Measurements from ENCODE around the gene KCNK6.
"Not testable (repeated sequence)": the region's sequence is repeated elsewhere in the genome, so short reads cannot be mapped to it uniquely, and the experiment has no call there.

The KCNK6 gene

GRCh38 chr19:38324431-38324830, 4.8 kb downstream of the KCNK6 start:
- no peak for DNase-seq (ENCODE audit: low spot score)

GRCh38 chr19:38326591-38326990, 6.9 kb downstream of the KCNK6 start:
- no peak for DNase-seq (ENCODE audit: low spot score)

- DNase-seq (ENCODE audit: low spot score) = no peak
These were observed 10.0 kb downstream of the KCNK6 start for GRCh38 chr19:38329651-38330050.

DNA sequence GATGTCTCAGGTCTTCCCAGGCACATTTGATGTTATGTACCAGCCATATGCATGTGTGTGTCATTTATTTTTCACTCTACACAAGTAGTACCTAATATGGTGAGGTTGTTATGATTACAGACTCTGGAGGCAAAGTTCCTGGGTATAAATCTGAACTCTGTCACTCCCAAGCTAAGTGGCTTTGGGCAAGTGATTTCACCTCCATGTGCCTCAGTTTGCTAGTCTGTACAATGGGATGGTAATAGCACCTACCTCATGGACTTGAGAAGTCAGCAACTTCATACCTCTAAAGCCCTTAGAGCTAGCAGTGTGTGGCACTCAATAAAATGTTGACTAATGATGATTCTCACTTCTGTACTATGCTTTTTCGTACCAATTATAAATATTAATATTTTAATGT, 12.1 kb downstream of the KCNK6 start:
- DNase-seq (ENCODE audit: low spot score) = no peak

DNA sequence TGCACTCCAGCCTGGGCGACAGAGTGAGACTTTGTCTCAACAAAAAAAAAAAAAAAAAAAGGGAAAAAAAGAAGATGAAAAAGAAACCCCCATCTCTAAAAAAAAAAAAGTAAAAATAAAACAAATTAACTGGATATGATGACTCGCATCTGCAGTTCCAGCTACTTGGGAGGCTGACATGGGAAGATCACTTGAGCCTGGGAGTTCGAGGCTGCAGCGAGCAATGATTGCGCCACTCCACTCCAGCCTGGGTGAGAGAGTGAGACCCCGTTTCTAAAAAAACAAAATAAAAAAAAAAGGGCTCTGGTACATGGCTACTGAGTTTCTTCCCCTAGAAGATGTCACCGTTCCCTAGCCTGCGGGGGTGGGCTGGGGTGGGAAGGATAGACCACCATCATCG, 13.6 kb downstream of the KCNK6 start:
- no peak for DNase-seq (ENCODE audit: low spot score)

GRCh38 chr19:38335949-38336637, 16.4 kb downstream of the KCNK6 start:
- DNase-seq (ENCODE audit: low spot score) = peak; percentile 96

DNA sequence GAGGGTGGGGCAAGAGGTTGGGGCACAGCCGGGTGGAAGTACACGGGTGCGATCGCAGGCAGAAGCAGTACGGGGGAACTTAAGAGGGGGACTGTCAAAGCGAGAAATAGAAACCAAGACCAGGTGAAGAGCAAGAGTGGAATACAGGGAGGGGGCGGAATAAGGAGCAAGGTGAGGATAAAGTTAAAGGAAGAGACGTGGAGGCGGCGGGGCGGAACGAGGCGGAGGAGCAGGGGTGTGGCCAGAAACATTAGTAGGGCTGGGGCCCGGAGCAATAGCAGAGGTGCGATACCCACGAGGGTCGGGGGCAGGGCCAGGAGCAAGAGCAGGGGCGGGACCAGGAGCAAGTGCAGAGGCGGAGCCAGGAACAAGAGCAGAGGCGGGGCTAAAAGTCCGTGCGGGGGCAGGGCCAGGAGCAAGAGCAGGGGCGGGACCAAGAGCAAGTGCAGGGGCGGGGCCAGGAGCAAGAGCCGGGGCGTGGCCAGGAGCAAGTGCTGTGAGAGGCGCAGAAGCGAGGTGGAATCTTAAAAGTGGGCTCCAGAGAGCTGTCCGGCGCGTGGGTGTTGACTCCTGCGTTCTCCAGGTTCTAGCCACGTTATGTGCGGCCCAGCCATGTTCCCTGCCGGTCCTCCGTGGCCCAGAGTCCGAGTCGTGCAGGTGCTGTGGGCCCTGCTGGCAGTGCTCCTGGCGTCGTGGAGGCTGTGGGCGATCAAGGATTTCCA, 17.2 kb downstream of the KCNK6 start:
- peak; percentile 99 for DNase-seq (ENCODE audit: low spot score)

DNA sequence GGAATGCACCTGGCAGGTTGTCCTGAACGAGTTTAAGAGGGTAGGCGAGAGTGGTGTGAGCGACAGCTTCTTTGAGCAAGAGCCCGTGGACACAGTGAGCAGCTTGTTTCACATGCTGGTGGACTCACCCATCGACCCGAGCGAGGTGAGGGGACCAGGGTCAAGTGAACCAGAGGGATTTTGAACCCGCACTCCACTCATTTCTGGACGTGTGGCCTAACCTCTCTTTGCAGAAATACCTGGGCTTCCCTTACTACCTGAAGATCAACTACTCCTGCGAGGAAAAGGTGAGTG, 17.7 kb downstream of the KCNK6 start:
- no peak for DNase-seq (ENCODE audit: low spot score)

DNA sequence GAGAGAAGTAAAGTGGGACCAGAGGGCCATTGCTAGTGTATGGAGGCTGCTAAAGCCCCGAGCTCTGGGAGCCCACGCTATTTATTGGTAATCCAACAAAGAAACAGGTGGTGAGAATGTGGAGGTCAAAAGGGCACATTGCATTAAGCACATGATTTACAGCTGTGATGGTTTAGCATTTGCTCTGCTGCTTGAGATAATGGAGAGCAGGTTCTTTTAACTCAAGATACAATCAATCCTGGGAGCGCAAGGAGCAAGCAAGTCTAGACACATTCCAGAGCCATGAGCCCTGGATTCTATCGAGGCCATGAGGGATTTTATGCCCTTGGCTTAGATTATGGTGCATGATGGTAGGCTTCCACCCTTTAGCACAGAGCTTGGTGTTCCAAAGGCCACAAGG, 19.4 kb downstream of the KCNK6 start:
- DNase-seq (ENCODE audit: low spot score) = not testable (repeated sequence)

DNA sequence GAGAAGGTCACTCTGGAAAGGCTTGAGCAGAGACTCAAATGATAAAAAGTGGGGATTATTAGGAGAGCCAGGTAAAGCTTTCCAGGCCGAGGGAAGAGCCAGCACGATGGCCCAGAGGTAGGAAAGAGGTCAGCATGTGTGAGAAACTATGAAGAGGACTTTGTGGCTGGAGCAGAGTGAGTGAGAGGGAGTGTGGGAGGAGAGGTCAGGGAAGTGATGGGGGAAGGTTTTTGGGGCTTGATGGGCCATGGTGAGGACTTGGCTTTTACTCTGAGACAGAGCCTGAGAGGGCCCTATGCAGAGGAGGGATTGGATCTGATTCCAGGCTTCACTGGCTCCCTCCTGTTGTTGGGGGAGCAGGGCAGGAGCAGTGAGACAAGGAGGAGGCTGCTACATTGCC, 21.3 kb downstream of the KCNK6 start:
- DNase-seq (ENCODE audit: low spot score) = no peak

GRCh38 chr19:38346837-38347236, 27.2 kb downstream of the KCNK6 start:
- DNase-seq (ENCODE audit: low spot score) = no peak

DNA sequence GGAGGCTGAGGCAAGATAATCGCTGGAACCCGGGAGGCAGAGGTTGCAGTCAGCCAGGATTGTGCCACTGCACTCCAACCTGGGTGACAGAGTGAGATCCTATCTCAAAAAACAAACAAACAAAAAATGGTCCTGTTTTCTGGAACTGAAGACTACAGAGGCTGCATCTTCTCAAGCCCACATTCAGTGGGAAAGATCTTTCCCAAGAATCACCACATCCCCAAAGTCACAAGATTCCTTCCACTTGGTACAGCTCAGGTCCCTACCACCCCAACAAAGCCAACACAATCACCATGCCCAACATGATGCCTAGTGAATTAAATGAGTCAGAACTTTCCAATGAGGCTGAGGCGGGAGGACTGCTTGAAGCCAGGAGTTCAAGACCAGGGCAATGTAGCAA, 31.2 kb downstream of the KCNK6 start:
- no peak for DNase-seq (ENCODE audit: low spot score)

- no peak for DNase-seq (ENCODE audit: low spot score)
These were observed 32.3 kb downstream of the KCNK6 start for GRCh38 chr19:38351865-38352395.

DNA sequence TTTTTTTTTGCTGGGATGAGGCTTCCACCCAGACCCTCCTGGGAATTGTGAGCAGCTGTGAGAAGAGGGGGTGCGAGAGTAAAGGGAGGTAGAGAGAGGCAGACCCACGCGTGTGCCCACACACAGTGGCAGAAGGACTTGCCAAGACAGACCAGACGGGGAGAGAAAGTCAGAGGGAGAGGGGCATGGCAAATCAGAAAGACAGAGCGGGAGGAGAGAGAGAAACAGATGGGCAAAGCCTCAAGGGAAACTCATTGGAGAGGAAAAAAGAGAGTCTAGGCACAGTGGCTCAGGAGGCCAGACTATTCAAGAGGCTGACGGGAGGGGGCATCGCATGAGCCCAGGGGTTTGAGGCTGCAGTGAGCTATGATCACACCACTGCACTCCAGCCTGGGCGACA, 33.0 kb downstream of the KCNK6 start:
- no peak for DNase-seq (ENCODE audit: low spot score)

- DNase-seq (ENCODE audit: low spot score) = no peak
These were observed 36.4 kb downstream of the KCNK6 start for GRCh38 chr19:38355728-38356725.

GRCh38 chr19:38358071-38358470, 38.4 kb downstream of the KCNK6 start:
- DNase-seq (ENCODE audit: low spot score) = no peak

DNA sequence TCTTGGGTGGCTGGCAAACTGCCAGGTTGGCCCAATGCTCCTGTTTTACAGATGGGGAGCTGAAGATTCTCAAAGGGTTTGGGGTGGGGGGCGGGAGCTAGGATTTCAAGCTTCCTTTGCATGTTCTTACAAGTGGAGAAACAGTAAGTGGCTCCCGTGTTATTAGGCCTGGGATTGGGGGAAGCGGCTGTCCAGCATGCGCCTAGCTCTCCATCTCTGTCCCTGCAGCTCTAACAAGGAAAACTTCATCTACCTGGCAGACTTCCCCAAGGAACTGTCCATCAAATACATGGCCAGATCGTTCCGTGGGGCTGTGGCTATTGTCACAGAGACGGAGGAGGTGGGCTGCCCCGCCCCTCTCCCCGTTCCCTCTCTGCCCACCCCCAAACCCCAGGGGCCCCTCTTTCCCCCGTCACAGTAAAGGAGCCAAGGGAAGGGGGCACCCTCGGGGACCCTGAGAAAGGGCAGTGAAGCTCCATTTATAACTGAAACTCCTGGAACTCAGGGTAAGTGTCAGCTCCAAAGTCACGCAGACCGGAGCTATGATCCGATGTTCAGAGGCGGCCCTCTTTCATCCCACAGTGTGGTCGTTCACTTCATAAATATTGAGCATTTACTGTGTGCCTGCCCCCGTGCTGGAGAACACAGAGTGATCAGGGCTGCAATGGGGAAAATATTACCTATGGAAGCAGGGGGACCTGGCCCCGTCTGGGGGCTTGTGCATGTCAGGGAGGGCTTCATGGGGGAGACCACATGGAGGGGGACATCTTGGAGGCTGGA, 39.8 kb downstream of the KCNK6 start:
- no peak for DNase-seq (ENCODE audit: low spot score)

- no peak for DNase-seq (ENCODE audit: low spot score)
These were observed 40.7 kb downstream of the KCNK6 start for GRCh38 chr19:38360351-38360750.

GRCh38 chr19:38360839-38361631, 41.4 kb downstream of the KCNK6 start:
- no peak for DNase-seq (ENCODE audit: low spot score)

- DNase-seq (ENCODE audit: low spot score) = peak; percentile 75
These were observed 42.0 kb downstream of the KCNK6 start for GRCh38 chr19:38361633-38362075.

Measured in LoVo (cell line).